ENCODE data around the gene MB. TPM values are rescaled to one million over a fixed set of nuclear protein-coding genes. Genes with fewer than 3 reads are reported as not detected.
A peak's percentile ranks its signal among the peaks of the same experiment; 100 is the strongest.

Gene MB
- total and polyA plus RNA-seq, 5 donors from 2014 or later: not detected

DNA sequence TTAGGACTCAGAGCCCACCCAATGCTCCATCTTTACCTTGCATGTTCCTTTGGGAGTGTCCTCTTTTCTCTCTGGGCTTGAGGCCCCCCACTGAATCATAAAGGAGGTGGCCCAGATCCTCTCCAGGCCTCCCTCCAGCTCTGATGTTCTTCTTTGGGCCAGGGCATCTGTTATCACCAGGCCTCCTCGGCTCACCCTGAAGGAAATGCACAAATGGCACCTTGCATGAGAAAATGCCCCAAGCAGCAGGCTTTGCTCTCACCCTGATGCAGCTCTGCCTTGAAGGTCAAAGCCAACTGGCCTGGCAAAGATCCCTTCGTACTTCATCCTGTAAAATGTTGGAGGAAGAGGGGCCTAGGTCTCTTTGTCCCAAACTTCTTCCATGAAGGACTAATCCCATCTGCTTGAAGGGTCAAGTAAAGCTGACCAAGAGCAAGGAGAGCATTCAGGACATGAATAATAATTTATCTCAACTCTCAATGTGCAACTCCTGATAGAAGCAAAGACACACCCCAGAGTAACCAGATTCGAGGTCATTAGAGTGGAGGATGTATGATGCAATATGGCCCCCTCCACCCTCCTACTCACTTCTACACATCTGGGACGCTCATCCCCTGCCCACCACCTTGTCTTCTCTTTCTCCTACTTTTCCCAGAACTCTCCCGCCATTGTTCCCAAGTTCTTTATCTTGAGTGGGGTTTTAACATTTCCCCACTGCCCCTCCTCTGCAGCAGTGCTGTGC is 40.6 kb upstream of the MB start:
- Mint-ChIP-seq H3K36me3 (peaks cover 56% of the 10 kb centered on the region), H3K27ac (peak overlapping the region; percentile 96), H3K4me1 (peaks cover 17 to 95% (median 75%) of the 10 kb centered on the region in 4 donors), H3K4me3 (peak overlapping the region in 2 of 4 donors; percentile 23 to 26), H3K27me3 (no peaks in the 10 kb centered on the region), H3K9me3 (no peaks in the 10 kb centered on the region)
- Histone ChIP-seq H3K4me1 (ENCODE audit: control insufficient read depth, insufficient read depth, low read length, poor library complexity, severe bottlenecking) (peaks cover 63% of the 10 kb centered on the region), H3K36me3 (ENCODE audit: control insufficient read depth, insufficient read depth, low read length) (peaks cover 53% of the 10 kb centered on the region), H3K4me3 (ENCODE audit: low read depth, low read length) (no peak overlapping the region), H3K9me3 (ENCODE audit: control insufficient read depth in 2 of 2, low read length in 2 of 2) (no peaks in the 10 kb centered on the region), H3K27ac (ENCODE audit: insufficient read depth, low read length, poor library complexity, severe bottlenecking) (peak overlapping the region; percentile 98), H3K27me3 (ENCODE audit: control insufficient read depth, insufficient read depth, low read length) (no peaks in the 10 kb centered on the region)
- no peak for ATAC-seq (ENCODE audit: low read depth in 2 of 2)
- no peak for DNase-seq

DNA sequence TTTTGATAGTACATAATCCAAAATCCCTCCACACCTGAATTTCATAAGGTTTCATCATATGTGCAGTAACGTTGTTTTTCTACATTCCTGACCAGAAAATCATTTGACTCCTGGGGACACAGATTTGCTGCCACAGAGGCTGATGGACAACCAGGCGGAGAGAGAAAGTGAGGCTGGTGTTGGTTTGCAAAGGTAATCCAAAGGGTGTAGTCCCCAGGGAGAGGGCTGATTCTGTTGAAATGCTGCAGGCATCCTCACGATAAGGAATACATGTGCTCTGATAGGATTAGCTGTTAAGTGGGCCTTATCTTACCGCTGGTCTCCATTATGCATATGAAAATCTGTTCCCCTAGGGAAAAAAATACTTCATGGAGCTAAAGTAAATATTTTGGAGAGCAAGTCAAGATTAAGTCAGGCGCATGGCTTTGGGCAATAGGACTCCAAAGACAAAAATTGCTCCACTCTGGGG is 39.2 kb upstream of the MB start:
- Histone ChIP-seq H3K4me3 (ENCODE audit: low read depth, low read length) (no peak overlapping the region), H3K9me3 (ENCODE audit: control insufficient read depth in 2 of 2, low read length in 2 of 2) (no peaks in the 10 kb centered on the region), H3K27me3 (ENCODE audit: control insufficient read depth, insufficient read depth, low read length) (no peaks in the 10 kb centered on the region), H3K4me1 (ENCODE audit: control insufficient read depth, insufficient read depth, low read length, poor library complexity, severe bottlenecking) (peaks cover 49% of the 10 kb centered on the region), H3K27ac (ENCODE audit: insufficient read depth, low read length, poor library complexity, severe bottlenecking) (no peak overlapping the region), H3K36me3 (ENCODE audit: control insufficient read depth, insufficient read depth, low read length) (peaks cover 53% of the 10 kb centered on the region)
- Mint-ChIP-seq H3K27ac (peak overlapping the region in 2 of 3 donors; percentile 10 to 96), H3K27me3 (no peaks in the 10 kb centered on the region), H3K9me3 (peaks cover 0 to under 1% (median 0%) of the 10 kb centered on the region in 7 donors), H3K4me1 (peaks cover 10 to 93% (median 65%) of the 10 kb centered on the region in 4 donors), H3K4me3 (peak overlapping the region in 2 of 4 donors; percentile 13 to 54), H3K36me3 (peaks cover 44% of the 10 kb centered on the region)
- ATAC-seq (ENCODE audit: low read depth in 2 of 2): no peak
- DNase-seq: no peak

DNA sequence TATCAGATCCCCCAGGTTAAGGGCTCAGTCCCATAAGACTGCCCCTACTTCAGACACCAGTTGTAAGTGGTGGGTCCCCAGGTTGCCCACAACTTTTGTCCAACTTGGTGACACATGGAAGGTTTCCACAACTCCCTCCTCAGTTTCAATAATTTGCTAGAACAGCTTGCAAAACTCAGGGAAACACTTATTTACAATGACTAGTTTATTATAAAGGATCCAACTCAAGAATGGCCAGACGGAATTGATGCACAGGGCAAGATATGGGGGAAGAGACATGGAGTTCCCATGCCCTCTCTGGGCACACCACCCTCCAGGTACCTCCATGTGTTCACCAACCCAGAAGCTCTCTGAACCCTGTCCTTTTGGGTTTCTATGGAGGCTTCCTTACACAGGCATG is 36.7 kb upstream of the MB start:
- Histone ChIP-seq H3K4me1 (ENCODE audit: control insufficient read depth, insufficient read depth, low read length, poor library complexity, severe bottlenecking) (peaks cover 42% of the 10 kb centered on the region), H3K27ac (ENCODE audit: insufficient read depth, low read length, poor library complexity, severe bottlenecking) (peak overlapping the region; percentile 48), H3K36me3 (ENCODE audit: control insufficient read depth, insufficient read depth, low read length) (peaks cover 49% of the 10 kb centered on the region), H3K27me3 (ENCODE audit: control insufficient read depth, insufficient read depth, low read length) (no peaks in the 10 kb centered on the region), H3K4me3 (ENCODE audit: low read depth, low read length) (peak overlapping the region; percentile 27), H3K9me3 (ENCODE audit: control insufficient read depth in 2 of 2, low read length in 2 of 2) (no peaks in the 10 kb centered on the region)
- ATAC-seq (ENCODE audit: low read depth in 2 of 2) (no peak), DNase-seq (no peak)
- H3K4me1 Mint-ChIP-seq: peaks cover 18 to 92% (median 59%) of the 10 kb centered on the region in 4 donors
- H3K4me3 Mint-ChIP-seq: peak overlapping the region; percentile 55 to 81 (median 76)
- peak overlapping the region; percentile 85 to 87 (median 85) for H3K27ac Mint-ChIP-seq
- peaks cover 0 to 2% (median 0%) of the 10 kb centered on the region in 7 donors for H3K9me3 Mint-ChIP-seq
- peaks cover 50% of the 10 kb centered on the region for H3K36me3 Mint-ChIP-seq
- H3K27me3 Mint-ChIP-seq: no peaks in the 10 kb centered on the region

DNA sequence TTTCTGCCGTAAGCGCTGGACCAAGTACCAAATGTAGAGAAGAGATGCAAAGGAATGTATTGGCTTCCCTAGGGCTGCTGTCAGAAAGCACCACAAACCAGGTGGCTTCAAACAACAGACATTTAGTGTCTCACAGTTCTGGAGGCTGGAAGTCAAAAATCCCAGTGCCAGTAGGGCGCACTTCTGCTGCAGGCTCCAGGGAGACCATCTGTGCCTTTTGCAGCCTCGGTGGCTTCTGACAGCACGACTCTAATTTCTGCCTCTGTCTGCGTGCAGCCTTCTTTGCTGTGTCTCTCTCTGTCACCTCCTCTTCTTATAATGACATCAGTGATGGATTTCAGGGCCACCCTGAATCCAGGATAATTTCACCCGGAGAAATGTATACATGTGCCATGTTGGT is 34.0 kb upstream of the MB start:
- Histone ChIP-seq H3K4me3 (ENCODE audit: low read depth, low read length) (peak overlapping the region; percentile 98), H3K36me3 (ENCODE audit: control insufficient read depth, insufficient read depth, low read length) (peaks cover 21% of the 10 kb centered on the region), H3K27me3 (ENCODE audit: control insufficient read depth, insufficient read depth, low read length) (no peaks in the 10 kb centered on the region), H3K27ac (ENCODE audit: insufficient read depth, low read length, poor library complexity, severe bottlenecking) (no peak overlapping the region), H3K9me3 (ENCODE audit: control insufficient read depth in 2 of 2, low read length in 2 of 2) (no peaks in the 10 kb centered on the region), H3K4me1 (ENCODE audit: control insufficient read depth, insufficient read depth, low read length, poor library complexity, severe bottlenecking) (peaks cover 53% of the 10 kb centered on the region)
- H3K27ac Mint-ChIP-seq: peak overlapping the region in 2 of 3 donors; percentile 65 to 100
- peaks cover 30 to 79% (median 45%) of the 10 kb centered on the region in 4 donors for H3K4me1 Mint-ChIP-seq
- peak overlapping the region; percentile 74 to 100 (median 100) for H3K4me3 Mint-ChIP-seq
- DNase-seq (no peak), ATAC-seq (ENCODE audit: low read depth in 2 of 2) (no peak)
- peaks cover 0 to 3% (median 0%) of the 10 kb centered on the region in 7 donors for H3K9me3 Mint-ChIP-seq
- H3K27me3 Mint-ChIP-seq: no peaks in the 10 kb centered on the region
- H3K36me3 Mint-ChIP-seq: peaks cover 26% of the 10 kb centered on the region

DNA sequence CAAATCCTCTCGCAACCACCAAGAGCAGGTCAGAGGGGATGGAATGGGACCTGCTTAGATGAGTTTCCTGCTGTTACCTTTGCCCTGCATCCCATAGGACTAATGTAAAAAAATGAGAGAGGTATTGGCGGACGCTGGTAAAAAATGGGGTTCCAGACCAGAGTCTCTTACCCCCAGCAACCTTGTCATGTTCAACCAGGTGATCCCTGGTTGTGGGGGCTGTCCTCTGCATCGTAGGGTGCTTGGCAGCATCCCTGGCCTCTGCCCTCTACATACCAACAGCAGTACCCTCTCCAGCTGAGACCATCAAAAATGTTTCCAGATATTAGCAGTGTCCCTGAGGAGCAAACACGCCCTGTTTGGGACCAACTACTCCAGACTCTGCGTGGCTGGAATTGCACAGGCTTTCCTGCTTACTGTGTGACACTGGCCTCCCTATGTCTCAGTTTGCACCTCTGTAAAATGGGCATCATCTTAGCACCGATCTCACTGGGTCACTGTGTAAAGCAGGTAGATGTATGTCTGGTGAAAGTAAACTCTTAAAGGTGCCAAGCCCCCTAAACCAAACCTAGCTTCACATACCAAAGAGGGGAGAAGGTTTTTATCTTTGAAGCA is 32.6 kb upstream of the MB start:
- Histone ChIP-seq H3K36me3 (ENCODE audit: control insufficient read depth, insufficient read depth, low read length) (peaks cover 13% of the 10 kb centered on the region), H3K9me3 (ENCODE audit: control insufficient read depth in 2 of 2, low read length in 2 of 2) (no peaks in the 10 kb centered on the region), H3K4me1 (ENCODE audit: control insufficient read depth, insufficient read depth, low read length, poor library complexity, severe bottlenecking) (peaks cover 48% of the 10 kb centered on the region), H3K4me3 (ENCODE audit: low read depth, low read length) (peak overlapping the region; percentile 98), H3K27ac (ENCODE audit: insufficient read depth, low read length, poor library complexity, severe bottlenecking) (peak overlapping the region; percentile 96), H3K27me3 (ENCODE audit: control insufficient read depth, insufficient read depth, low read length) (no peaks in the 10 kb centered on the region)
- Mint-ChIP-seq H3K27ac (peak overlapping the region; percentile 100), H3K4me3 (peak overlapping the region; percentile 100), H3K27me3 (no peaks in the 10 kb centered on the region), H3K4me1 (peaks cover 25 to 66% (median 38%) of the 10 kb centered on the region in 4 donors), H3K36me3 (peaks cover 25% of the 10 kb centered on the region), H3K9me3 (peaks cover 0 to 3% (median 0%) of the 10 kb centered on the region in 7 donors)
- ATAC-seq (ENCODE audit: low read depth in 2 of 2): no peak
- DNase-seq: no peak

DNA sequence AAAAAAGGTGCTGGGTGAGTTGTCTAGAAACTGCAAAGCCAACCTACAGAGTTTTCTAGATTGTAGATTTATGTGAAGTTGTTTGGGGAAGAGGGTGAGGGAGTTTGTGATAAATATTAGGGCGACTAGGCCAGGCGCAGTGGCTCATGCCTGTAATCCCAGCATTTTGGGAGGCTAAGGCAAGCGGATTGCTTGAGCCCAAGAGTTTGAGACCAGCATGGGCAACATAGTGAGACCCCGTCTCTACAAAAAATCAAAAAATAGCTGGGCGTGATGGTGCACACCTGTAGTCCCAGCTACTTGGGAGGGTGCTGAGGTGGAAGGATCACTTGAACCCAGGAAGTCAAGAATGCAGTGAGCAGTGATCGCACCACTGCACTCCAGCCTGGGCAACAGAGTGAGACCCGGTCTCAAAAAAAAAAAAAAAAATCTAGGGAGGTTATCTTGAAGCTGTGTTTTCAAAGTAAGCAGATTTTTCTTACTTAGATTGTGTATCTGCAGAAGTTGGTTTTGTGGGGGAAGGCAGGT is 32.0 kb upstream of the MB start:
- no peaks in the 10 kb centered on the region for H3K27me3 Mint-ChIP-seq
- DNase-seq: peak in 1 of 3 donors; percentile 46

DNA sequence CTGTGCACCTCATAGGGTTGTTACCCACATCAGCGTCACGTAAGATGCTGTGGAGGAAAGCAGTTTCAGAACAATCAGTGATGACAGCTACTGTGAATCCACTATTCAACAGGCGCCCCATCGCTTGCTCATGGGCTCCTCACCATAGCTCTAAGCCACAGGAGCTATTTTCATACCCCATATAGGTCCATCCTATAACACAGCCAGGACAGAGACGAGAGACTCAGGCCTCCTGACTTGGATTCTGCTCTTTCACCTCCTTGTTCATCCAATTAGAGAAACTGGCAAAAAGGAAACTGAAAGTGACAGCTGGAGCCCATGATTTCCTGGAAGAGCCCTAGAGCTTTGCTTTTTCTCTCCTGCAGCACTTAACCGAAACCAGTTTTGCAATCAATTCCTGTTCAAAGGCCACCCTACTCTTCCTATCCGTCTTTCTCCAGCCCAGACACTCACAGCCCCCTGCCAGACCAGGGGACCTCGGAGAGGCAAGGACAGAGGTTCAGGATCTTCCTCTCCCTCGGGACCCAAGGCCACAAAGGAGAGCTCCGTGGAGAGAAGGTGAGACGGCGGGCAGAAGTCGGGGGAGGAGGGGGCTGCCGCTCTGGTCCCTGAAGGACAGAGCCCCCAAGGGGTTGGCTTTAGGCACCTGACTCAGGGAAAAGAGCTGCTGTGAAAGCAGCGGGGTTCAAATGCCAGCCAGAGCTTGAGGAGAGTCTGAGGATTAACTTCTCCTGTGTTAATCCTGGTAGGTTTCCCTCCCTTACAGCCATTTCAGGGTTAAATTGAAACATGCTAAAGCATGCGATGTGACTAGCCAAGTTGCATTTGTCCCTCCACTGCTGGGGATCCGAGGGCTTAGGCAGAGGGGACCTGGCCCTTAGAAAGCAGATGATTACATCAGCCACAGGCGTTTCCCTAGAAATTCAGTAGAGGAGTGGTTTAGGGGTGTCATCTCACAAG is 31.2 kb upstream of the MB start, which contains the start of gene APOL6:
APOL6 (plus strand) TSS at position 381 of the 960 bp plus-strand sequence. CDS start 7,980 bp downstream, outside the sequence.
- no peaks in the 10 kb centered on the region for H3K27me3 Mint-ChIP-seq
- Histone ChIP-seq H3K27ac (ENCODE audit: insufficient read depth, low read length, poor library complexity, severe bottlenecking) (peak within 1 kb of the TSS; percentile 96), H3K4me1 (ENCODE audit: control insufficient read depth, insufficient read depth, low read length, poor library complexity, severe bottlenecking) (peaks cover 36% of the 10 kb centered on the region), H3K4me3 (ENCODE audit: low read depth, low read length) (peak within 1 kb of the TSS; percentile 98), H3K36me3 (ENCODE audit: control insufficient read depth, insufficient read depth, low read length) (peaks cover 4% of the 10 kb centered on the region), H3K9me3 (ENCODE audit: control insufficient read depth in 2 of 2, low read length in 2 of 2) (no peaks in the 10 kb centered on the region), H3K27me3 (ENCODE audit: control insufficient read depth, insufficient read depth, low read length) (no peaks in the 10 kb centered on the region)
- peaks cover 0 to 3% (median 0%) of the 10 kb centered on the region in 7 donors for H3K9me3 Mint-ChIP-seq
- H3K36me3 Mint-ChIP-seq: peaks cover 18% of the 10 kb centered on the region
- peak within 1 kb of the TSS; percentile 100 for H3K27ac Mint-ChIP-seq
- DNase-seq (peak; percentile 39 to 94 (median 79)), ATAC-seq (ENCODE audit: low read depth in 2 of 2) (peak; percentile 79 to 82)
- peaks cover 14 to 54% (median 30%) of the 10 kb centered on the region in 4 donors for H3K4me1 Mint-ChIP-seq
- peak within 1 kb of the TSS; percentile 100 for H3K4me3 Mint-ChIP-seq

More for the DNA sequence above, 32.0 kb upstream of the MB start:
- Histone ChIP-seq H3K4me1 (ENCODE audit: control insufficient read depth, insufficient read depth, low read length, poor library complexity, severe bottlenecking) (peaks cover 42% of the 10 kb centered on the region), H3K4me3 (ENCODE audit: low read depth, low read length) (peak overlapping the region; percentile 98), H3K27ac (ENCODE audit: insufficient read depth, low read length, poor library complexity, severe bottlenecking) (peak overlapping the region; percentile 96), H3K36me3 (ENCODE audit: control insufficient read depth, insufficient read depth, low read length) (peaks cover 10% of the 10 kb centered on the region), H3K27me3 (ENCODE audit: control insufficient read depth, insufficient read depth, low read length) (no peaks in the 10 kb centered on the region), H3K9me3 (ENCODE audit: control insufficient read depth in 2 of 2, low read length in 2 of 2) (no peaks in the 10 kb centered on the region)
- Mint-ChIP-seq H3K4me1 (peaks cover 22 to 61% (median 34%) of the 10 kb centered on the region in 4 donors), H3K36me3 (peaks cover 25% of the 10 kb centered on the region), H3K4me3 (peak overlapping the region; percentile 100), H3K9me3 (peaks cover 0 to 3% (median 0%) of the 10 kb centered on the region in 7 donors), H3K27ac (peak overlapping the region; percentile 100)
- no peak for ATAC-seq (ENCODE audit: low read depth in 2 of 2)
